HG02588 (cell line): ENCODE data around the gene RALGPS1.

ENCODE experiments used
- ATAC-seq: cut with Tn5 transposase; IDR thresholded peaks from one replicate; pipeline ENCODE4 v1.9.1; 2021; ENCODE audit warnings: mild to moderate bottlenecking, moderate library complexity; ENCODE audit not compliant: unreplicated experiment

RALGPS1 gene

DNA sequence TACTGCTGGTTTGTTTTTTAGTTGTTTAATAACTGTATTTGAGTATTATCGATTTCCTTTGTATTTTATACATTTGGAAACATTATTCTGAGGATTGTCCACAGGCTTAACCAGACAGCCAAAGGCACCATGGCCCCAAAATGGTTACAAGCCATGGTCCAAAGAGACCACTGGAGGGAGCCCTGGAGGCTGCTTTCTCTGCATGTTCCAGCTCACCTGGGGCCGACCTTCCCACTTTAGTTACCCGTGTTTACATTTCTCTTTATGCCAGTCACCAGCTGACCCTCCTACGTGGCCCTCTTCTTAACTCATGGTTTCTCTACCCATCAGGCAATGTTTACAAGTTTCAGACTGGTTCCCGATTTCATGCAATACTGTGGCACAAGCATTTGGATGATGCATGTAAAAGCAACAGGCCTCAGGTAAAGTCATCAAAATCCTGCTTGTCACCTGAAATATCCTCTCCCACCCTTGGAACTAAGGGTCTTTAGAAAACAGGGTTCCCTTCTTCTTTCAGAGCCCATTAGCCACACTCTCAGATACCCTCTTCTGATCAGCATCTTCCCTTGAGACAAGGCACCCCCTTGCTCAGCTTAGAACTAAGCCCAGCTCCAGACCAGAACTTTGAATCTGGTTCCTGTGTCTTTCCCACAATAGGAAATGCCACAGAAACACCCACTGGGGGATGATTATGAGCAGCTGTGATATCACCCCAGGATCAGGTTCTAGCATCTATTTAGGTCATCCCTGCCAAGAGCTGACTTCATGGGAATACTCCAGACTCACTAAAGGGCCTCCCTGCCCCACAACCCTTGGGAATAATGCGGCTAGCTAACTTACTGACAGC, 300.1 kb downstream of the RALGPS1 start:
- ATAC-seq = no peak

DNA sequence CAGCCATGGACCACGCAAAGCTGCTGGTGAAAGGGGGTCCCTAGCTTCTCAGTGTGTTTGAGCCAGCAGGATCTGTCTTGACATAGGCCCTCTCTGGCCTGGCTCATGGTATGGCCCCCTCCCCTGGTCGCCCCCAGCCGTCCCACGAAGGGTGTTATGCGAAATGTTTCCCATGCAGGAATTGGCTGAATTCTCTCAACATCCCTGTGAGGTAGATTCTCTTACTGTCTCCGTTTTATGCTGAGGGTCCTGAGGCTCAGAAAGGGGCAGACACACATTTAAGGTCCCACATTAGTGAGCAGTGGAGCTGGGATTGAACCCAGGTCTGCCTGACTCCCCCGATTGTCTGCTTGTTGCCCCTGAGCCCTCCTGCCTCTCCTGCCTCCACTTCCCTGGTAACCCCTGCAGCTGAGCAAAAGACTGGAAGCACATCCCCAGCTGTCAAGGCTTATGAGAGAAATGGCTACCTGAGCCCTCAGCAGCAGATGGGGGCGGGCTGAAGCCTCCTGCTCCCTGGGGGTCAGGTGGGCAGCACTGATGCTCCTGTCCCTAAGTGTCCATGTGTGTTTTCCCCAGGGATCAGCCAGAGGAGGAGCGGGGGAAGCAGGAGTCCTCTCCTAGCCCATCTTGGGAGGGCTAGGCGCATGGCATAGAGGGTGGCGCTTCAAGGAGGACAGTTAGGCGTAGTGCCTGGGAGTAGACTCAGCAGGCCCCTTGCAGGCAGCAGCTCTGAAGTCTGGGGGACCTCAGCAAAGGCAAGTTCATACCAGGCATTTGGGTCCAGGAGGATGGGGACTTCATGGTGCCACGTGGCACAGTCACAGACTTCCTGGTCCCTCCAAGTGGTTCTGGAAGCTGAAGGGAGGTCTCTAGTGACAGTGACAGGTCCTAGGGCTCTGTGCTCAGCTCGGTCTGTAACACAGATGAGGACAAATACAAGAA, 301.0 kb downstream of the RALGPS1 start:
- no peak for ATAC-seq

DNA sequence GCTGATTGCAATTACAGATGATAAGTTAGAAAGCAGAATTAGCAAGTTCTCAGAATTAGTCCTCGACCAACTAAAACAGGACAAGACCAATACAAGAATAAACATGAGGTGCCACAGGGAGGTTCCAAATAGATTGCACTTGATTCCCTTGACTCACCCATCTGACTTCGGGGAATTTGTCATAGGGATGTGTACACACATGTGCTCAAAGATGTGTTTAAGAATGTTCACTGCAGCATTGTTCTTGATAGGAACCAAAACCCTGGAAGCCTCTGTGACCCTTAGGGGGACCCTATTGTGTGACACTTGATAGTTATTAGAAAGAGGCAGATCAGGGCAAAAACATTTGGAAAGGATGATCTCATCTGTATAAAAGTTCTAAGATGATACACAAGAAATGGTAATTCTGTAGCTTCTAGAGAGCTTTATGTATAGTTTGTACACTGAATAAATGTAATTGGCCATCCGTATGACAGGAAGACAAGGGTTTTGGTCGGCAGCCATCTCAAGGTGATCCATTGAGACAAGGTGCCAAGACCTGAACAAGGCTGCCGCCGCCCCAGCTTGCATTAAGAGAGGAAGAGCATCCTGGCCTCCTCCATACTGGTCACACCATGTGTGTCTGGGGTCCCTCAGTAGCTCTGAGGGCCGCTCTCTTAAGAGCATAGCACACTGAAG, 301.8 kb downstream of the RALGPS1 start:
- ATAC-seq = no peak

DNA sequence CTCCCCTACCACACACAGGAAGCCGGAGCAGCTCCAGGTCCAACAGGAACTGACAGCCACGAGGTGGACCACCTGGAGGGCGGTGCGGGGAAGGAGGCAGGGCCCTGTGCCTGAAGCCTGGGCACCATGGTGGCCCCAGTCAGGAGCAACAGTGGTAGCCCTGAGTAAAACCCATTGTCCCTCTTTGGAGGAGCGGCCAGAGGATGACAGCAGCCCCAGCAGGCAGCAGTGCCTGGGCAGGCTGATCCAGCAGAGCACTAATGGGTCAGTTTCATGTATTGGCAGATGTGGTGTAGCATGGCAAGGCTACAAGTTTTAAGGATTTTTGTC, 302.3 kb downstream of the RALGPS1 start:
- no peak for ATAC-seq

DNA sequence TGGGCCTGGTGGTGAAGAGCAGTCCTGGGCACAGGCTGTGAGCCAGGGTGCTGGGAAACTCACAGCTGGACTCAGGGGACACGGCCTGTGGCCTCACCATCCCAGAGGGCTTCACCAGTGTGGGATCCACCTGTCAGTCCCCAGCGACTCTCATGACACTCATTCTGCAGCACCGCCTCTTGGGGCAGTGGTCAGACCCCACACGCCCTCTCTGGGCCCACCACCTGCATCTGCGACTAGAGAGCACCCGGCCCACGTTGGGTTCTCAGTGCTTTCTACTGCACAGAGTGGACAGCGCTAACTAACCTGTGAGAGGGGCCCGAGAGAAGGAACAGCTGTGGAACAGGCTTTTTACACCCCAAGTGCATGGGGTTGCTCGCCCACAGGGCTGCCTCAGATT, 304.2 kb downstream of the RALGPS1 start:
- no peak for ATAC-seq

DNA sequence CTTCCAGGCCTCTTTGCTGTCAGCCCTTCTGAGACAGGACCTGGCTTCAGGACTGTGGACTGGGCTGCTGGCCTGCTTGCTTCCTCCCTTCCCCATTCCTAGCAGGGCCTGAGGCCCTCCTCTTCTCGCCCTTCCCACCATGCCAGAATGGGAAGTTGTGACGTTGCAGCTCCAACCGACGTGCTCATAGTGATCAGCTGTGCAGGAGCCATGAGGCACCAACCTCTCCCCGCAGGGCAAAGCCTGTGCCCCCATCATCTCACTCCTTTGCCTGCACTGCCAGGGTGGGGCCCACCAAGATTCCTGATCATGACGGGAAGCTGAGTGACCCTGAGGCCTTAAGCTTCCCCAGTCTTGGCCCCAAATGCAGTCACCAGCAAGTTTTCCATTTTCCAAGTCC, 304.9 kb downstream of the RALGPS1 start:
- ATAC-seq = no peak

DNA sequence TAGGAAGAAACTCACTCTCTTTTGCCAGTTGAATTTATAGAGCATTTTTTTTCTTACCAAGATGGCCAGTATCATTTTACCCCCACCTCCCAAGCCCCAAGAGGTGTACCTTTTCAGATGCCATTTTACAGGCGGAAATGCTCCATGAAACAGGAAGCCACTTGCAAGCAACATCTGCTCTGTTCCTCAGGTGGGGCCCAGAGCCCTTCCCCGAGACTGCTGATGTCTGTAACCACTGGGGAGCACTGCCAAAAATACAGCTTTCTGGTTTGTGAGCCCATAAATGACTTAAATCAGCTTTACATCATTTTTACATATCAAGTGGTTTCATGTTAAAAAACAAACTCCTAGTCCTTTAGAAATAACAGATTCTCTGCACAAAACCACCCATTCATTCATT, 307.1 kb downstream of the RALGPS1 start:
- ATAC-seq = no peak

DNA sequence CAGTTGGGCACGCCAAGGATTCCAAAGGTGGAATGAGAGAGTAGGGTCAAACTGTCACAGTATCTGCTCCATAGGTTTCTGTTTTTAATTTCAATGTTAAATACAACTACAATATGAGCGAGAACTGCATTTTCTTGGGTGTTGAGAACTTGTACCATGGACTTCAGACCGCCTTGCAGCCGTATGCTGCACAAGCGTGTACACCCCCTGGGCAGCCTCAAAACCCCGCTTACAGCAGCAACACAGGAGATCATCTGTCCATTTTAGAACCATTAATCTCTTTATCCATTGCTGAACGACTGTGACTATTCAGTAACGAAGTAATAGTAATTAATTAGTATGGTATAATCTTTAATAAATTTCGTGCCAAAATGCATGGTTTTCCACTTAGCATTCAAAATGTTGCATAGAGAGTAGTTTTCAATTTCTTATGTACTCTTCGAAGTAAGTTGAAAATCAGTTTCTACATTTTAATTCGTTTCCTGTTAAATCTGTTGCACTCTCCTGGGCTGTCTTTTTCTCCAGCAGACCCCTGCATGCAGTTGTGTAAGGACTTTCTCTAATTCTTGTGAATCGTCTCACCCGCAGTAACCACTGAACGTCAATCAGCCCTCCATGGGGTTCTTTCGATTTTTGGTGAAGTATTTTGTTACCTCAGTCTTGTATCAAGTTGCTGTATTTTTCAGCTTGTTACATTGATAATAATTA, 308.0 kb downstream of the RALGPS1 start:
- ATAC-seq = no peak

DNA sequence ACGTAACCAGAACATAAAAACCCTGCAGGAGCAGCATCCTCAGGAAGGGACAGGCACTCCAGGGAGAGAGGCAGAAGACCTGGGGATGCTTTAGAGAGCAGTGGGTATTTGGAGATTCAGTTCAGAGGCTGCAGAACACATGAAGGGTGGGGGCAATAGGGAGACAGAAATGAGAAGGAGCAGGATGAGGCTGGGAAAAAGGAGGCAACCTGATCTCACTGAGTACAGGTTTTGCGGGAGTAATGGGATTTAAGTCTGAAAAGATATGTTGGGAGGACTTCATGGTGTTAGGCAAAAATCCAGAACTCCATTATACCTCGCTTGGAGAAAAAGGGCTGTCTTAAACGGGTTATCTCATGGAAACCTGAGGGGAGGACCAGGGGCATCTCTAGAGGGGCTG, 308.7 kb downstream of the RALGPS1 start:
- no peak for ATAC-seq

DNA sequence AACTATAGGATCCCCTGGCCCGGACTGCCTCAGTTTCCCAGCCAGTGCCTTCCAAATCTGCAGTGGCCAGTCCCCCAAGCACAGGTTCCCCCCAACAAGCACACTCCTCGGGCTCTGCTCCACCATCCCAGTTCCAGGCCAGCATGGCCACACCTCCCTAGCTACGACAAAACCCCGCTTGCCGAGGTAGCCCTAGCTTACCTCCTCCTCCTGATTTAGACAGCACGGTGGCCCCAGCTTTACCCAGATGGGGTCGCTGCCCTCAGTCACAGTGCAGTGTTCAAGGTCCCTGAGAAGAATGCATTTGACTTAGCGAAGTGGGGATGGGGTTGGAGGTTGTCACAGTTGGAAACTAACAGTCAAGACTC, 309.2 kb downstream of the RALGPS1 start:
- no peak for ATAC-seq

DNA sequence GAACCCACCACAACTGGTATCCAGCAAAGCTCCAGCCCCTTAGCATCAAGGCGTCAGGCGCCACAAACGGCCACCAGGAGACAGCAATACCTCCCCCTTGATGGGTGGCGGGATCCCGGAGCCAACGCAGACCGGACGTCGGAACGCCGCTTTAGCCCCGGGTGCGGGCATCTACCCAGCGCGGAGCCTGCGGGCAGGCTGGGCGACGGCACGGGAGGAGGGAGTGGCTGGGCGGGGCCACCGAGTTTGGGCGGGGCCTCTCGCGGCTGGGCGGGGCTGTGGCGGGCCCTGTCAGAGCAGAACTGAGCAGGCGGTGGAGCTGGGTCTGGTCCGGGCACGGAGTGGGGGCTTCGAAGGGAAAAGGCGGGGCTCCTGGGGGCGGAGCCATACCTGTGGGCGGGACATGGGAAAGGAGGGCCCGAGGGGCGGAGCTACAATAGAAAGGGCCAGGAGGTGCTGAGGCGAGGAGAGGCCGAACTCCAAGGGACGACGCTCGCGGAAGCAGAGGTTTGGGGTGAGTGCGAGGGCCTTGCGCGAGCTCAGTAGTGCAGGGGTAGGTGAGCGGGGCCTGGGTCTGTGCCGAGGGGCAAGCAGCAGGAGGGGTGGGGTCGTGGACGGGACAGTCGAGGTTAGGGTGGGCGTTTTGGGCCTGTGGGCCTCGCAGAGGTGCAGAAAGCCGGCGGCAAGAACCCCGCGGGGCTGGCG, 309.7 kb downstream of the RALGPS1 start:
- ATAC-seq = peak; percentile 51

DNA sequence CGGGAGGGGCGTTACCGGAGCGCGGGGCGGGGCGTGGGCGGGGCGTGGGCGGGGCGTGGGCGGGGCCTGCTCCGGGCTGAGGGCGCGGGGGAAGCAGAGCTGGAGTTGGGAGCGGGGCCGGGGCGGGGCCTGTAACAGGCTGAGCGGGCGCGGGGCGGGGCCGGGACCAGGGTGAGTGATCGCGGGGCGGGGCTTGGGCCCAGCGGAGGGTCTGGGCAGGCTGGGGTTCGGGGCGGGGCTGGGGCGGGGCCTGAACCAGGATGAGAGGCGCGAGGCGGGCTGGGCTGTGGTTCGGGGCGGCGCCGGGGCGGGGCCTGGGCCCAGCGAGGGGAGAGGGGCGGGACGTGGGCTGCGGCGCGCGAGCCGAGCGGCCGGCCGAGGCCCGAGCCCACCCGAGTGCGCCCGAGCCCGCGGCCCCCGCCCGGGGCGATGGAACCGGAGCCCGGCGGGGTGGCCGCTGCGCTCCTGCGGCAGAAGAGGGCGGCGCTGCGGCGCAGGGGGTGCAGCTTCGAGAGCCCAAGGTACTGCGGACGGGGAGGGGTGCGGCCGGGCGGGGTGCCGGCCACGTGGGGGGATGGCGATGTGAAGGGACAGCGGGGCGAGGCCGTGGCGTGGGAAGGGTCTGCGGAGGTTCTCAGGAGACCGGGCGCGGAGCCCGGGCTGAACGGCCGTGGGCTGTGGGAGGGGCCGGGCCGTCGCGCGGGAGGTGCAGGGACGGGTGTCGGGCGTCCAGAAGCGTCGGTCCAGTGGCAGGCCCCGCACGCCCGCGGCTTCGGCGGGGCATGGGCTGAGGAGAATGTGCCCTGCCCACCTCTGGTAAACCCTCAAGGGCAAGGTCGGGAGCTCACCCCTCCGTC, 310.5 kb downstream of the RALGPS1 start:
- ATAC-seq = peak; percentile 50

DNA sequence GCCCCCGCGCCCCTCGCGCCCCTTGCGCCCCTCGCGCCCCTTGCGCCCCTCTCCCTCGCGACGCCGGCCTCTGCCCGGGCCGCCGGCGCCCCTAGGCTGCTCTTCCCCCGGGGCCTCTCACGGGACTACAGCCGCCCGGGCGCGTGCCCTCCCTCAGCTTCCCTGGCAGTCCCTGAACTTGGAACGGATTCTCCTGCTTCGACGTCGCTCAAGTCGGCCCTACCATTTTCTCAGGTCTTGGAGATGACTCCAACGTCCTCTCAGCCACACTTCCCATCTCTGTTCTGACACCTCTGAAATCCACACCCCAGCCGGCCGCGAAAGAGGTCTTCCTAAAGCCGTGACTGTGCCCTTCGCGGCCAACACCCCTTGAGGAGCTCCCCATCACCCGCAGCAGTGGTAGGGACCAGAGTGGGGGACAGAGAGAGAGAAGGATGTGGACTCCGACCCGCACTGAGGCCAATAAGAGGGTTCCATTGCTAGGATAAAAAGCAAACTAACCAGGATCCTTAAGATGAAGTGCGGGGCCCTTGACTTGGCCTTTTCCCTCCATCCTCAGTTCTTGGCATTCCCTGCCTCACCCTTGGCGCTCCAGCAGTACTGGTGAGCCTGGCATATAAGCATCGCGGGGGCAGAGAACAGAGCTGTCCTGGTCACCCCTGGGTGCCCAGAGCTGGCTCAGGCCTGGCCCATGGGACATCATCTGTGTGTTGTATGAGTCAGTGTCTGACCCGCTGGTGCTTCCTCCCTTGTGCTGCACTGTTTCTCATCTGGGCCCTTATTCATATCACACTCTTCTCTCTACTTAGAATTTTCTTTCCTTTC, 311.4 kb downstream of the RALGPS1 start:
- ATAC-seq = peak; percentile 1

DNA sequence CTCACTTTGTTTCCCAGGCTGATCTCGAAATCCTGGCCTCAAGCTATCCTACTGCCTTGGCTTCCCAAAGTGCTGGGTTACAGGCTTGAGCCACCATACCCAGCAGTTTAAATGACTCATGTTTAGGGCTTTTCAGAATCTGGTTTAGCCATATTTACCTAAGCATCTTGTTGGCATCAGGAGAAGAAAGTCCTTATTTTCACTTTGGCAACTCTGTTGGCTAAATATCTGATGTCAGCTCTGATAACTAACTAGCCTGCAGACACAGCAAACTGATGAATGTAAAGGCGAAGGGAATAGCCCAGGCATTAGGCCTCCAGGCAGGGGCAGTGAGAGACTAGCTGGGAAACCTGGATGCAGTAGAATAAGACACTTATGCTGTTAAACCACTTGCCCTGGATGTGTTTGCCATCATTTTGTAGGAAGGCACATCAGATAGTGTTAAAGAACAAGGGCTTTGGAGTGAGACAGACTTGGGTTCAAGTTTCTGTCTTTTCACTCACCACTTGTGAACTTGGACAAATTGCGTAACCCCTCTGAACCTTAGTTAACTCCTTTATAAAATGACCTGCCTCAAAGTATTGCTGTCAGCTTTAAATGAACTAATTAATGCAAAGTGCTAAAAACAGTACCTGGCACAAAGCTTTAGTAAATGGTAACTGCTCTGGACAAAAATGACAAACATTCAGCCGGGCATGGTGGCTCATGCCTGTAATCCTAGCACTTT, 315.3 kb downstream of the RALGPS1 start:
- no peak for ATAC-seq

DNA sequence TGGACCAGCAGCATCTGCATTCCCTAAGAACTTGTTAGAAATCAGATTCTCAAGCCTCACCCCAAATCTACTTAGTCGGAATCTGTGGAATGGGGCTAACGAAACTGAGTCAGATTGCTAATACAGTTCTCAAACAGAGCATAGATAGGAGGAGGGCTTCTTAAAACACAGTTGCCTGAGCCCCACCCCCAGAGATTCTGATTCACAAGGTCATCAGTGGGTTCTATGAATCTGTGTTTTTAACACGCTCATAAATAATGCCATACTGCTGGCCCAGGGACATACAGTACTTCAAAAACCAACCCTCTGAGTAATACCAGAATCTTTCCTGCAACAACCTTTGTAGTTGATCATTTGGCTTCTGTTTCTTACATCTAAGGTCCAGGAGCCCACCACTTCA, 317.1 kb downstream of the RALGPS1 start:
- ATAC-seq = no peak

DNA sequence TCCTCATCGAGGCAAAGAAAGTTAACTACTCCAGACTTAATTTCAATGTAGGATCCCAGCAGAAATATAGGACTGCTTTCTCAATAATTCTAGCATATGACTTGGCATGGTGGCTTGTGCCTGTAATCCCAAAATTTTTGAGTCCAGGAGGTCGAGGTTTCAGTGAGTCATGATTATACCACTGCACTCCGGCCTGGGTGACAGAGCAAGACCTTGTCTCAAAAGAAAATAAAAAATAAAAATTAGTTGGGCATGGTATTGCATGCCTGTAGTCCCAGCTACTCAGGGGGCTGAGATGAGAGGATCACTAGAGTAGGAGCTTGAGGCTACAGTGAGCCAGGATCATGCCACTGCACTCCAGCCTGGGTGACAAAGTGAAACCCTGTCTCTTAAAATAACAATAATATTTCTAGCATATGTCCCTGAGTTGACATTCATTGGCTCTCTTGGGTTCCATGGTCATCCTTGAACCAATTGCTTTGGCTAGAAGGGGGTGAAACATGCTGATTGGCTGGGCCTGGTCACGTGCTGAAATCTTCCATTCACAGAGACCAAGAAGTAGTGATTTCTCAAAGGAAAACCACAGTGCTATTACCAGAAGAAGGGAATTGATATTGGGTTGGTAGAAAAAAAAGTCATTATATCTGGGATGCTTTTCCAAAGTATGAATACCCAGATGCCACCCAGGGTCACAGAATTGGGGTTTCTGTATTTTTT, 318.4 kb downstream of the RALGPS1 start:
- ATAC-seq = no peak

DNA sequence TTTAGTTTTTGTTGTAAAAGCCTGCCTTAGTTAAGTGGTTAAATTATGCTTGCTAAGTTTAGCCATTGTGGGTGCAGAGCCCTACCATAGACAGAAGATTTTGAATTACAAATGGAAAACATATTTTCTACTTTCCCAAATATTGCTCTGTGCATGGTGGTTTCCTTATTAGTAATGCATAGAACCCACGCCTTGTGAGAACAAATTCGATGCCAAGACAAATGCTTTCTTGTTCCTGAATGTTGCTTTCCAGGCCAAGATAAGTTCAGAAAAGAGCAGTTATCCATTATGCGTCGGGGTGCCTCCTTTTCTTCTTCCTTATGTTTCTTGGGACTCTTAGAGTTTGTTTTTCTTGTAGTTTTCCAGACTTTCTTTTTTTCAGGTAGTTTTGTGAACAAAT, 319.0 kb downstream of the RALGPS1 start:
- ATAC-seq = no peak
